ENCODE results near the gene GPC6.

Gene GPC6

GRCh38 chr13:93859716-93860115 is 633.1 kb downstream of the GPC6 start:
- Histone ChIP-seq H3K27me3 (ENCODE audit: control insufficient read depth in 1 of 2, insufficient read depth in 2 of 2, low read length in 2 of 2) (no peaks in the 10 kb centered on the region), H3K27ac (ENCODE audit: low read depth, low read length) (no peak overlapping the region), H3K4me1 (ENCODE audit: control insufficient read depth in 1 of 2, insufficient read depth in 2 of 2, low read length in 2 of 2) (no peaks in the 10 kb centered on the region), H3K4me3 (ENCODE audit: low read depth in 1 of 2, low read length in 2 of 2) (no peak overlapping the region), H3K36me3 (ENCODE audit: control insufficient read depth in 1 of 2, insufficient read depth in 2 of 2, low read length in 2 of 2) (no peaks in the 10 kb centered on the region), H3K9me3 (ENCODE audit: control insufficient read depth in 1 of 2, low read length in 2 of 2) (no peaks in the 10 kb centered on the region), H3K9ac (ENCODE audit: low read depth in 1 of 2, low read length in 2 of 2) (no peak overlapping the region)

DNA sequence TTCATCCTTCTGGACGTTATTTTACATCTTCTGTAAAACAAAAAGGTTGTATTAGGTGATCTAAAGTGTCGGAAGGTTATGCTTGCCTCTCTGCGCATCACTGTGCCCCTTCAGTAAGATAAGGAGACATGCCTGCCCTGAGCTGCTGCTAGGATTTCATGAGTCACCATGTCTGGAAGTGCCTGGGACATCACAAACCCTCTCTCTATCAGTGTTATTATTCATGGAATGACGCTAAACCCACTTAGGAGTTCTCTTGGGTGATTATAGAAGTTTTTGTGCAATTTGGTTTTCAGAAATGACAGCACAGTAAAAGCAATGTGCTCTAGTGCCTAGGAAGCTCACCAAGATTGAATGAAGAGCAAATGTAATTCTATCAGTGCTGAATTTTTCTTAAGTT is 635.2 kb downstream of the GPC6 start:
- Histone ChIP-seq H3K4me1 (ENCODE audit: control insufficient read depth in 1 of 2, insufficient read depth in 2 of 2, low read length in 2 of 2) (no peaks in the 10 kb centered on the region), H3K27ac (ENCODE audit: low read depth, low read length) (no peak overlapping the region), H3K36me3 (ENCODE audit: control insufficient read depth in 1 of 2, insufficient read depth in 2 of 2, low read length in 2 of 2) (no peaks in the 10 kb centered on the region), H3K27me3 (ENCODE audit: control insufficient read depth in 1 of 2, insufficient read depth in 2 of 2, low read length in 2 of 2) (no peaks in the 10 kb centered on the region), H3K9ac (ENCODE audit: low read depth in 1 of 2, low read length in 2 of 2) (no peak overlapping the region), H3K4me3 (ENCODE audit: low read depth in 1 of 2, low read length in 2 of 2) (no peak overlapping the region), H3K9me3 (ENCODE audit: control insufficient read depth in 1 of 2, low read length in 2 of 2) (no peaks in the 10 kb centered on the region)

DNA sequence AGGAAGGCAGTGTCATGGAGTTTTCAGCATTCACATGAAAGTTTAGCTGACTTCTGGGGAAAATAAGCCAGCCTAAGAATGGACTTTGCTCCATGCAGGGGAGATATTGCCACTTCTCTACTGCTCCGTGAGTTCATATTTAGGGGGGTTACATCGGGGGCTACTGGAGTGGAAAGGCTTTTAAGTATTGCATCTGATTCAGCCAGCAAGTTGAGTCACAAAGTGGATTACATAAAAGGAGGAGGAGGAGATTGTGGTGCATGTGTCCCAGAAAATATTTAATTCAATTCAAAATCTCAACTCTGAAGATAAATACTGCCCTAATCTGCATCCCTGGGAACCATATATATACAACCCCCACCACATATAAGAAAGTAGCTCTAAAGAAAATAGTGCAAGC is 635.7 kb downstream of the GPC6 start:
- no peaks in the 10 kb centered on the region for H3K9me3 ChIP-seq (ENCODE audit: control insufficient read depth in 1 of 2, low read length in 2 of 2)

GRCh38 chr13:93865235-93865634 is 638.6 kb downstream of the GPC6 start:
- Histone ChIP-seq H3K9ac (ENCODE audit: low read depth in 1 of 2, low read length in 2 of 2) (no peak overlapping the region), H3K9me3 (ENCODE audit: control insufficient read depth in 1 of 2, low read length in 2 of 2) (no peaks in the 10 kb centered on the region), H3K4me1 (ENCODE audit: control insufficient read depth in 1 of 2, insufficient read depth in 2 of 2, low read length in 2 of 2) (no peaks in the 10 kb centered on the region), H3K36me3 (ENCODE audit: control insufficient read depth in 1 of 2, insufficient read depth in 2 of 2, low read length in 2 of 2) (no peaks in the 10 kb centered on the region), H3K27ac (ENCODE audit: low read depth, low read length) (no peak overlapping the region), H3K27me3 (ENCODE audit: control insufficient read depth in 1 of 2, insufficient read depth in 2 of 2, low read length in 2 of 2) (no peaks in the 10 kb centered on the region), H3K4me3 (ENCODE audit: low read depth in 1 of 2, low read length in 2 of 2) (no peak overlapping the region)

More for the DNA sequence above, 635.7 kb downstream of the GPC6 start:
- H3K4me3 ChIP-seq (ENCODE audit: low read depth in 1 of 2, low read length in 2 of 2), result no peak overlapping the region
- H3K27me3 ChIP-seq (ENCODE audit: control insufficient read depth in 1 of 2, insufficient read depth in 2 of 2, low read length in 2 of 2), result no peaks in the 10 kb centered on the region
- H3K36me3 ChIP-seq (ENCODE audit: control insufficient read depth in 1 of 2, insufficient read depth in 2 of 2, low read length in 2 of 2), result no peaks in the 10 kb centered on the region
- H3K4me1 ChIP-seq (ENCODE audit: control insufficient read depth in 1 of 2, insufficient read depth in 2 of 2, low read length in 2 of 2), result no peaks in the 10 kb centered on the region
- no peak overlapping the region for H3K9ac ChIP-seq (ENCODE audit: low read depth in 1 of 2, low read length in 2 of 2)
- no peak overlapping the region for H3K27ac ChIP-seq (ENCODE audit: low read depth, low read length)

DNA sequence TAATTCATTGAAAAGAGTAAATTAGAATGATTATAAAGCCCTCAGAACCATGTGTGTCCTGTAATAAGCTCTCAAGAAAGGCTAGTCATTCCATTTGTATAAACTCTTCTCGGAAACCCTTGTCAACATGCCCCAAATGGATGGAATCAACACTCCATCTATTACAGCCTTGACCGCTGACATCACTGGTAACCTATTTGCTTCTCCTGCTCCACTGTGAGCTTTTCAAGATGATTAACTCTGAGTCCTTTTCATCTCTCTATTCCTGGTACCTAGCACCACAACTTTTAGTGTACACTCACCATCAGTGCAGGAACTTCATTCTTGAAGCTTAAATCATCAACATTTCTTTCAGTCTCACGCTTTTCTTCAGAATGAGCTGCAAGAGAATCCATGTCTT is 640.9 kb downstream of the GPC6 start:
- Histone ChIP-seq H3K4me1 (ENCODE audit: control insufficient read depth in 1 of 2, insufficient read depth in 2 of 2, low read length in 2 of 2) (no peaks in the 10 kb centered on the region), H3K4me3 (ENCODE audit: low read depth in 1 of 2, low read length in 2 of 2) (no peak overlapping the region), H3K9ac (ENCODE audit: low read depth in 1 of 2, low read length in 2 of 2) (no peak overlapping the region), H3K27ac (ENCODE audit: low read depth, low read length) (no peak overlapping the region), H3K36me3 (ENCODE audit: control insufficient read depth in 1 of 2, insufficient read depth in 2 of 2, low read length in 2 of 2) (no peaks in the 10 kb centered on the region), H3K27me3 (ENCODE audit: control insufficient read depth in 1 of 2, insufficient read depth in 2 of 2, low read length in 2 of 2) (no peaks in the 10 kb centered on the region), H3K9me3 (ENCODE audit: control insufficient read depth in 1 of 2, low read length in 2 of 2) (no peaks in the 10 kb centered on the region)

GRCh38 chr13:93872376-93872775 is 645.8 kb downstream of the GPC6 start:
- H3K27me3 ChIP-seq (ENCODE audit: control insufficient read depth in 1 of 2, insufficient read depth in 2 of 2, low read length in 2 of 2), result no peaks in the 10 kb centered on the region
- H3K9ac ChIP-seq (ENCODE audit: low read depth in 1 of 2, low read length in 2 of 2), result no peak overlapping the region
- H3K4me1 ChIP-seq (ENCODE audit: control insufficient read depth in 1 of 2, insufficient read depth in 2 of 2, low read length in 2 of 2), result no peaks in the 10 kb centered on the region
- H3K4me3 ChIP-seq (ENCODE audit: low read depth in 1 of 2, low read length in 2 of 2), result no peak overlapping the region
- H3K9me3 ChIP-seq (ENCODE audit: control insufficient read depth in 1 of 2, low read length in 2 of 2), result no peaks in the 10 kb centered on the region
- no peaks in the 10 kb centered on the region for H3K36me3 ChIP-seq (ENCODE audit: control insufficient read depth in 1 of 2, insufficient read depth in 2 of 2, low read length in 2 of 2)
- H3K27ac ChIP-seq (ENCODE audit: low read depth, low read length), result no peak overlapping the region

DNA sequence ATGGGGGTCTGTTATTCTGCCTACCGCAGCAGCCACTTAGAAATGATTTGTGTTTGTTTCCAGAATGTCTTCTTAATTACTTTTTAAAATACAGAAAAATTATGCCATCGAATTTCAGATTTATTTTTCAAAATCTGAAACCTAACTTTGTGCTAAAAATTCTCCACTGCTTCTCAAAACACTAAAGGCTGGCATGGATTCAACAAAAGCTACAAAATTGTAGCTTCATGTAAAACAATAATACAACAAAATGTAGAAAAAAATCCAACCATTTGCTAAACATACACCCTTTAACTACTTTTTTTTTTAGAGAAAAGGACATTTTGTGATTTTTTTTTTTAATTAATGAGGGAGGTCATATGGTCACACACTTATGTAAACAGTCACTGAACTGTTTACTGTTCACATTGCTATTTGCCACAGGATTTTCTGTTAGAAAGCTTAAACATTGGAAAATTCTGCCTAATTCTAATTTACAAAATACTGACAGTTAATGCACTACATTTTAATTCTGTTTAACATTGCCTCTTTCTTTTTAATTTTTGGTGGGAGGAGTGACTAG is 646.3 kb downstream of the GPC6 start:
- no peaks in the 10 kb centered on the region for H3K36me3 ChIP-seq (ENCODE audit: control insufficient read depth in 1 of 2, insufficient read depth in 2 of 2, low read length in 2 of 2)
- H3K27ac ChIP-seq (ENCODE audit: low read depth, low read length), result no peak overlapping the region
- H3K9ac ChIP-seq (ENCODE audit: low read depth in 1 of 2, low read length in 2 of 2), result no peak overlapping the region
- H3K27me3 ChIP-seq (ENCODE audit: control insufficient read depth in 1 of 2, insufficient read depth in 2 of 2, low read length in 2 of 2), result no peaks in the 10 kb centered on the region
- no peaks in the 10 kb centered on the region for H3K9me3 ChIP-seq (ENCODE audit: control insufficient read depth in 1 of 2, low read length in 2 of 2)
- H3K4me1 ChIP-seq (ENCODE audit: control insufficient read depth in 1 of 2, insufficient read depth in 2 of 2, low read length in 2 of 2), result no peaks in the 10 kb centered on the region
- no peak overlapping the region for H3K4me3 ChIP-seq (ENCODE audit: low read depth in 1 of 2, low read length in 2 of 2)

- Histone ChIP-seq H3K9ac (ENCODE audit: low read depth in 1 of 2, low read length in 2 of 2) (no peak overlapping the region), H3K27ac (ENCODE audit: low read depth, low read length) (no peak overlapping the region), H3K27me3 (ENCODE audit: control insufficient read depth in 1 of 2, insufficient read depth in 2 of 2, low read length in 2 of 2) (no peaks in the 10 kb centered on the region), H3K4me1 (ENCODE audit: control insufficient read depth in 1 of 2, insufficient read depth in 2 of 2, low read length in 2 of 2) (no peaks in the 10 kb centered on the region), H3K9me3 (ENCODE audit: control insufficient read depth in 1 of 2, low read length in 2 of 2) (peaks cover 0 to 4% of the 10 kb centered on the region in 2 donors), H3K36me3 (ENCODE audit: control insufficient read depth in 1 of 2, insufficient read depth in 2 of 2, low read length in 2 of 2) (no peaks in the 10 kb centered on the region), H3K4me3 (ENCODE audit: low read depth in 1 of 2, low read length in 2 of 2) (no peak overlapping the region)
Measured at GRCh38 chr13:93875547-93875946, 648.9 kb downstream of the GPC6 start.

GRCh38 chr13:93876236-93876635 is 649.6 kb downstream of the GPC6 start:
- Histone ChIP-seq H3K4me3 (ENCODE audit: low read depth in 1 of 2, low read length in 2 of 2) (no peak overlapping the region), H3K9me3 (ENCODE audit: control insufficient read depth in 1 of 2, low read length in 2 of 2) (peaks cover 0 to 4% of the 10 kb centered on the region in 2 donors), H3K27me3 (ENCODE audit: control insufficient read depth in 1 of 2, insufficient read depth in 2 of 2, low read length in 2 of 2) (no peaks in the 10 kb centered on the region), H3K36me3 (ENCODE audit: control insufficient read depth in 1 of 2, insufficient read depth in 2 of 2, low read length in 2 of 2) (no peaks in the 10 kb centered on the region), H3K27ac (ENCODE audit: low read depth, low read length) (no peak overlapping the region), H3K4me1 (ENCODE audit: control insufficient read depth in 1 of 2, insufficient read depth in 2 of 2, low read length in 2 of 2) (no peaks in the 10 kb centered on the region), H3K9ac (ENCODE audit: low read depth in 1 of 2, low read length in 2 of 2) (no peak overlapping the region)

- Histone ChIP-seq H3K27me3 (ENCODE audit: control insufficient read depth in 1 of 2, insufficient read depth in 2 of 2, low read length in 2 of 2) (no peaks in the 10 kb centered on the region), H3K9me3 (ENCODE audit: control insufficient read depth in 1 of 2, low read length in 2 of 2) (peaks cover 0 to 4% of the 10 kb centered on the region in 2 donors), H3K4me3 (ENCODE audit: low read depth in 1 of 2, low read length in 2 of 2) (no peak overlapping the region), H3K9ac (ENCODE audit: low read depth in 1 of 2, low read length in 2 of 2) (no peak overlapping the region), H3K36me3 (ENCODE audit: control insufficient read depth in 1 of 2, insufficient read depth in 2 of 2, low read length in 2 of 2) (no peaks in the 10 kb centered on the region), H3K27ac (ENCODE audit: low read depth, low read length) (no peak overlapping the region), H3K4me1 (ENCODE audit: control insufficient read depth in 1 of 2, insufficient read depth in 2 of 2, low read length in 2 of 2) (no peaks in the 10 kb centered on the region)
Measured at GRCh38 chr13:93878675-93879074, 652.1 kb downstream of the GPC6 start.

DNA sequence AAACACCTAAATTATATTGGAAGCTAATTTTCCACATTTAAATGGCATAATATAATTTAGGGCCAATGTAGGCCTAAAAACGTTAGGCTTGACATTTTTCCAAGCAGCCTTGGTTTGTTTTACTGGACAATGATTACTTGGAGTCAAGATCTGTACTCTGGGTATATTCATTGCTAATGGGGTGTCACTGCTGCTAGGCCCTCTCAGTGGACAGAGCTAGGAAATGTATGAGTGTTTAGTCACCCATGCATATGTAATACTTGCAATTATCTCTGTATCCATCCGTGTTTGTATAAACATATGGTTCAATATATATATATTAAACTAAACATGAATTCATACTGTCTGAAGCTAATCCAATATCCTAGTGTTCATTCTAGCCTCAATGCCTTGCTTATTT is 654.8 kb downstream of the GPC6 start:
- no peaks in the 10 kb centered on the region for H3K4me1 ChIP-seq (ENCODE audit: control insufficient read depth in 1 of 2, insufficient read depth in 2 of 2, low read length in 2 of 2)
- no peak overlapping the region for H3K4me3 ChIP-seq (ENCODE audit: low read depth in 1 of 2, low read length in 2 of 2)
- no peaks in the 10 kb centered on the region for H3K36me3 ChIP-seq (ENCODE audit: control insufficient read depth in 1 of 2, insufficient read depth in 2 of 2, low read length in 2 of 2)
- H3K9me3 ChIP-seq (ENCODE audit: control insufficient read depth in 1 of 2, low read length in 2 of 2), result peaks cover 0 to 4% of the 10 kb centered on the region in 2 donors
- no peak overlapping the region for H3K27ac ChIP-seq (ENCODE audit: low read depth, low read length)
- H3K27me3 ChIP-seq (ENCODE audit: control insufficient read depth in 1 of 2, insufficient read depth in 2 of 2, low read length in 2 of 2), result no peaks in the 10 kb centered on the region
- H3K9ac ChIP-seq (ENCODE audit: low read depth in 1 of 2, low read length in 2 of 2), result no peak overlapping the region

Measured in duodenal mucosa (tissue), 2 donors.